Gastroesophageal sphincter (tissue), 4 donors: Measurements from ENCODE around the gene AIFM1. TPM values are rescaled to one million over a fixed set of nuclear protein-coding genes. Genes with fewer than 3 reads are reported as not detected.
A peak's percentile ranks its signal among the peaks of the same experiment; 100 is the strongest.

ENCODE experiments used
- ATAC-seq: fragments of 150-250 bp; one replicate; pipeline ENCODE4 v1.9.1; 2016; ENCODE audit warnings: mild to moderate bottlenecking, moderate library complexity
- H3K27ac ChIP-seq, 4 donors: fragments of 200-600 bp; sonication (generic) in 3 of 4; 1 replicate in 3 of 4; 2 replicates in 1 of 4; pipeline ENCODE4 v1.5.1; 2016 to 2019
- H3K27me3 ChIP-seq: fragments of 200-600 bp; sonication (generic); one replicate; pipeline ENCODE4 v1.5.1; 2019
- H3K36me3 ChIP-seq, 2 donors: fragments of 200-600 bp; sonication (generic); one replicate each; pipeline ENCODE4 v1.5.1; 2019; ENCODE audit warnings: control low read depth in 1 of 2
- H3K4me1 ChIP-seq, 3 donors: fragments of 200-600 bp; sonication (generic); 1 replicate in 2 of 3; 2 replicates in 1 of 3; pipeline ENCODE4 v1.5.1; 2016 to 2019; ENCODE audit warnings: control low read depth in 2 of 3
- H3K4me3 ChIP-seq, 2 donors: fragments of 200-600 bp; sonication (generic); one replicate each; pipeline ENCODE4 v1.5.1; 2019; ENCODE audit warnings: mild to moderate bottlenecking in 1 of 2, moderate library complexity in 1 of 2
- H3K9me3 ChIP-seq, 3 donors: fragments of 200-600 bp; sonication (generic); one replicate each; pipeline ENCODE4 v1.5.1; 2017 to 2019; ENCODE audit warnings: control low read depth in 2 of 3
- EP300 ChIP-seq: sonication (generic); formaldehyde crosslinking; IDR thresholded peaks from one replicate; pipeline ENCODE4 v1.6.1; 2017; ENCODE audit warnings: antibody characterized with exemption, mild to moderate bottlenecking
- POLR2A ChIP-seq, 2 donors: fragments of 450-650 bp; IDR thresholded peaks; one replicate each; pipeline ENCODE4 v1.6.1; 2017; ENCODE audit warnings: antibody characterized with exemption in 2 of 2, mild to moderate bottlenecking in 2 of 2, moderate library complexity in 1 of 2
- POLR2AphosphoS5 ChIP-seq: sonication (generic); formaldehyde crosslinking; IDR thresholded peaks from one replicate; pipeline ENCODE4 v1.6.1; 2017; ENCODE audit warnings: antibody characterized with exemption
- WGBS, 2 donors: methylation state at CpG; one replicate each; pipeline ENCODE4 v1.1.5; 2018; ENCODE audit warnings: low coverage in 1 of 2; 5-methylcytosine and 5-hydroxymethylcytosine counted together
- total RNA-seq, 4 donors: library from RNA; depleted of rRNA; stranded (reverse); fragments of >200 nt; gene quantifications; one replicate each; pipeline ENCODE4 v1.1.0, GENCODE V29; 2016
- TF ChIP-seq, protein P1 (sequence below), 4 experiments: fragments of 200-600 bp in 2 of 4; fragments of 450-650 bp in 2 of 4; sonication (generic) in 1 of 4; IDR thresholded peaks; one replicate each; pipeline ENCODE4 v1.5.1; 2017 to 2019; ENCODE audit warnings: antibody characterized with exemption in 4 of 4, mild to moderate bottlenecking in 2 of 4, moderate library complexity in 2 of 4

AIFM1 gene
- total RNA-seq, 4 donors from 2014 or later: 14.0 to 25.5 (median 16.9) TPM

DNA sequence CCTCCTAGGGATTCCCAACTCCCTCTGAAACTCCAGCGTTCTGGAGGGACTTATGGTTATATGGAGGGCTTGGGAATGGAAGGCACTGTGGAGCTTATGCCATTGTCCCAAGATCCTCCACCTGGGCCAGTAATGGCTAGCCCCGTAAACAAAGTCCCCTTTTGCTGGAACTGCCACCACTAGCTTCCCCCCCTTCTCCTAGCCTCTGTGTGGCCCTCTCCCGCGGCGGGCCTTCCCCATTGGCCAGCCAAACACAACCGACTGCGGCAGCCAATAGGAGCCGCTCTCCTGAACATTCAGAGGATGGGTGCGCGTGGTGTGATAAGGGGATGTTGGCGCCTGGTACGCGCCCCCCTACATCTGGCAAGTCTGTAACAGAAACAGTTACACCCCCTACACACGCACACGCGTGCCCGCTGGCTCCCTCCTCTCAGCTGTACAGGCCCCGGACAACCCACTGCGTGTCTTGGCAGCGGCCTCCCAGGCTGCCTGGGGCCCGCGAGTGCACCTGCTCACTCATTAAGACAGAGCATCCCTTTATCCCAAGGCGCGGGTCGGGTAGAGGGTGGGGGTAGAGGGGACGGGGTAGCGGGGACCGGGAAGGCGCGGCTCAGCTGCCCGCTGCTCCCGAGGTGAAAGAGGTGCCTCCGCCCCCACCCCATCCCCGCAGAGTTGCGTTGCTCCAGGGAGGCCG is 5.3 kb upstream of the AIFM1 start:
- ATAC-seq: no peak
- H3K36me3 ChIP-seq: no peaks in the 10 kb centered on the region
- H3K4me1 ChIP-seq: peaks cover 0 to 45% (median 4%) of the 10 kb centered on the region in 3 donors
- 60% methylated on average over 1 of the region's 36 CpGs; no CpG with 5 or more reads in 1 of the 2 donors for WGBS, 2 donors
- H3K27ac ChIP-seq: peak overlapping the region in 1 of 4 donors; percentile 34
- TF ChIP-seq POLR2AphosphoS5 (no peak), EP300 (no peak), POLR2A (IDR thresholded peaks at IDR 0.05) (no peak)
- TF ChIP-seq, protein P1, sequence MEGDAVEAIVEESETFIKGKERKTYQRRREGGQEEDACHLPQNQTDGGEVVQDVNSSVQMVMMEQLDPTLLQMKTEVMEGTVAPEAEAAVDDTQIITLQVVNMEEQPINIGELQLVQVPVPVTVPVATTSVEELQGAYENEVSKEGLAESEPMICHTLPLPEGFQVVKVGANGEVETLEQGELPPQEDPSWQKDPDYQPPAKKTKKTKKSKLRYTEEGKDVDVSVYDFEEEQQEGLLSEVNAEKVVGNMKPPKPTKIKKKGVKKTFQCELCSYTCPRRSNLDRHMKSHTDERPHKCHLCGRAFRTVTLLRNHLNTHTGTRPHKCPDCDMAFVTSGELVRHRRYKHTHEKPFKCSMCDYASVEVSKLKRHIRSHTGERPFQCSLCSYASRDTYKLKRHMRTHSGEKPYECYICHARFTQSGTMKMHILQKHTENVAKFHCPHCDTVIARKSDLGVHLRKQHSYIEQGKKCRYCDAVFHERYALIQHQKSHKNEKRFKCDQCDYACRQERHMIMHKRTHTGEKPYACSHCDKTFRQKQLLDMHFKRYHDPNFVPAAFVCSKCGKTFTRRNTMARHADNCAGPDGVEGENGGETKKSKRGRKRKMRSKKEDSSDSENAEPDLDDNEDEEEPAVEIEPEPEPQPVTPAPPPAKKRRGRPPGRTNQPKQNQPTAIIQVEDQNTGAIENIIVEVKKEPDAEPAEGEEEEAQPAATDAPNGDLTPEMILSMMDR (IDR thresholded peaks at IDR 0.05): no peak
- peak overlapping the region; percentile 49 to 53 for H3K4me3 ChIP-seq
- H3K9me3 ChIP-seq: no peaks in the 10 kb centered on the region
- no peaks in the 10 kb centered on the region for H3K27me3 ChIP-seq

DNA sequence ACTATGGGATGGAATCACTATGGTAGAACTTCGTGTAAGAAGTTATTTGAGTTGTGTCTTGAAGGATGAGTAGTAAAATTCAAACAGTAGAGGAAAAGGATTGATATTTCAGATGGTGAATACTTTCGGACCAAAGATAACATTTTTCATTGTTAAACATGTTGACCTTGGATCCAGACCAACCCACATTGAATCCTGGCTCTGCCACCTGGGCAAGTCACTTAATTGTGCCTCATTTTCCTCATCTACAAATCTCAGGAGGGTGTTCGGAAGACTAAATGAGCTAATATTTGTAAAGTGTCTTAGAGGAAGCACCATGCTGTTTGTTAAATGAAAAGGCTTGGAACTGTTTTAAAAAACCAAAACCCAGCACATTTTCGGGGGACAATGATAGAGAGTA is 1.4 kb upstream of the AIFM1 start:
- TF ChIP-seq EP300: no peak
- no peak for TF ChIP-seq POLR2A (IDR thresholded peaks at IDR 0.05)
- TF ChIP-seq, protein P1 (IDR thresholded peaks at IDR 0.05): no peak
- TF ChIP-seq POLR2AphosphoS5: no peak

DNA sequence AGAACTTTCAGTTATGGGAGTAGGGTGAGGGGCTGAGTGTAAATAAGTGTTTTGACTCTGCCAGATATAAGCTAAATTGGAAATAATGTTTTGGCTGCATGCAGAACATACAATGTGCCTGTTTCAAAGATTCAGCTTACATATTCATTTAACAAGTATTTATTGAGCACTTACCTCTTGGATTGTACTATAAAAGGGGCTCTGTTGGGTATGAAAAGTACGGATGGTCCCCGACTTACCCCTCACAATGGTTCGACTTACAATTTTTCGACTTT is 799 bp upstream of the AIFM1 start:
- no peak for ATAC-seq
- H3K9me3 ChIP-seq: no peaks in the 10 kb centered on the region
- WGBS, 2 donors: 0 to 45% methylated on average over 1 to 4 of the region's 4 CpGs

More for the DNA sequence above, 1.4 kb upstream of the AIFM1 start:
- WGBS, 2 donors: 44 to 68% methylated on average over 2 to 4 of the region's 4 CpGs
- H3K4me1 ChIP-seq: peaks cover 0 to 51% (median 0%) of the 10 kb centered on the region in 3 donors
- H3K27ac ChIP-seq: peak overlapping the region in 3 of 4 donors; percentile 87 to 93 (median 89)
- peak overlapping the region in 1 of 2 donors; percentile 63 for H3K4me3 ChIP-seq
- no peak for ATAC-seq
- no peaks in the 10 kb centered on the region for H3K9me3 ChIP-seq
- no peaks in the 10 kb centered on the region for H3K27me3 ChIP-seq
- no peaks in the 10 kb centered on the region for H3K36me3 ChIP-seq

DNA sequence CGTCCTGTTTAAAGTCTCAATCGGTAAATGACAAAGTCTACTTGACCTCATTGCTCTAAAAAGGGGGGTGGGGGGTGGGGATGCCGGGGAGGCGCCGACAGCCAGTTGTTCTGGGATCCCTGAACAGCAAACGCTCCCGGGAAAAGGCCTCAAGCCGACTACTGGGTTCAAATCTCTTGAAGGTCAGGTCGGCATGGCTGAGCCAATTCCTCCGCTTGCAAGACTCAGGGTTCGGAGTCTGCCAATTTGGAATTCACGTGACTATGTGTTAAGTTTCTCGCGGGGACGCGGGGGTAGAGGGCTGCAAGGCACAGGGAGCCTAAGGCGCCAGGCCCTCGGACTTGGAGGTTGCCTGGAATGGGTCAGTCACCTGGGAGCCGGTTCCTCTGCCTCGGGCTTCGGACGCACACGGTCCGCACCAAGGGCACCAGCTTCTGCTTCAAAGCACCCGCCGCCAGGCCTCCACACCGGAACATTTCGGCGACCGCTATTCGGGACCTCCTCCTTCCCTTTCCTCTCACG is 399 bp downstream of the AIFM1 start:
- no peak for ATAC-seq
- Histone ChIP-seq H3K27ac (peak overlapping the region; percentile 87 to 93 (median 88)), H3K9me3 (no peaks in the 10 kb centered on the region), H3K36me3 (no peaks in the 10 kb centered on the region), H3K4me1 (peaks cover 0 to 40% (median 0%) of the 10 kb centered on the region in 3 donors), H3K27me3 (no peaks in the 10 kb centered on the region), H3K4me3 (peak overlapping the region; percentile 63)
- WGBS, 2 donors: 0 to 20% methylated on average over 3 of the region's 32 CpGs
- no peak for TF ChIP-seq EP300

More for the DNA sequence above, 799 bp upstream of the AIFM1 start:
- Histone ChIP-seq H3K27ac (peak overlapping the region; percentile 87 to 93 (median 88)), H3K36me3 (no peaks in the 10 kb centered on the region), H3K27me3 (no peaks in the 10 kb centered on the region), H3K4me3 (peak overlapping the region; percentile 63), H3K4me1 (peaks cover 0 to 49% (median 0%) of the 10 kb centered on the region in 3 donors)
- TF ChIP-seq POLR2A (IDR thresholded peaks at IDR 0.05) (no peak), POLR2AphosphoS5 (no peak)
- TF ChIP-seq, protein P1 (IDR thresholded peaks at IDR 0.05): no peak

DNA sequence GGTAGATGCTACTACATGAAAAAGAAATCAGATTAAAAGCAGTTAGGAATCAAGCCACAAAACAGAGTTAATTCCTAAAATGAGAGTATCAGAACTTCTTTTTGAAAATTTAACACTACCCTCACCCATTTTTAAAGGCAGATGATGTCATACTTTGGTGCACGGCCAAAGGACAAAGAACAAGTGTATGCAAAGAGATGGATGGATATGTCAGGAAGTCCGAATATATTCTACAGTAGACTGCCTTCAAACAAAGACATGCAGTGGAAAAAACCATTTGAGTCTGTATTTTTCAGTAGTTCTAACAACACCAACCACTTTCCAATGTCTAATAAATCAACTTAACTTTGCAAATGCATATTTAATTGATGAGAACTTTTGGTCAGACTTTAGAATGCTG is 2.2 kb downstream of the AIFM1 start:
- Histone ChIP-seq H3K36me3 (no peaks in the 10 kb centered on the region), H3K27ac (no peak overlapping the region), H3K9me3 (no peaks in the 10 kb centered on the region), H3K4me3 (no peak overlapping the region), H3K4me1 (peaks cover 0 to 40% (median 0%) of the 10 kb centered on the region in 3 donors), H3K27me3 (no peaks in the 10 kb centered on the region)
- 42% methylated on average over 2 of the region's 2 CpGs for WGBS, 2 donors
- no peak for ATAC-seq
- no peak for TF ChIP-seq POLR2A (IDR thresholded peaks at IDR 0.05)
